Measurements from ENCODE around the gene FOXN1. TPM values are rescaled to one million over a fixed set of nuclear protein-coding genes. Genes with fewer than 3 reads are reported as not detected.
A peak's percentile ranks its signal among the peaks of the same experiment; 100 is the strongest.

The FOXN1 gene
- total RNA-seq, 1 experiment from 2014 or later: not detected

DNA sequence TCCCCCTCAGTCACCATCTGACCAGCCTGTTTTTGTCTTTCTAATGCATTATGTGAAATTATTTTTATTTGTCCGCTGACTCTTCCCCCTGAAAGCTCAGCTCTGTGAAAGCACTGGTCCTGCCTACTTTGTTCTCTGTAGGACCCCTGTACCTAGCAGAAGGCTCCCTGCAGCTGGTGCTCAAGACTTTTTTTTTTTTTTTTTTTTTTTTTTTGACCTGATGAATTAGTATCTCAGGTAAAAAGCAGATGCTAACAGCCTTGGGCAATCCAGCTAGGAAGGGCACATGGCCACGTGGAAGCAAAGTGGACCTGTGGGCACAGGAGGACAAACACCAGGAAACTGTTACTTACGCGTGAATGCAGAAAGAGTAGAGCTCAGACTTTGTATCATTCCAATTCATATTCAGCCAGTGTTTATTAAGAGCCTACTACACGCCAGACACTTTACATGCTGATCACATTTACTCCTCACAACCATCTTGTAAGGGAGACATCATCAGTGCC, 46.9 kb downstream of the FOXN1 start:
- H3K9me3 Mint-ChIP-seq: no peaks in the 10 kb centered on the region
- ATAC-seq: no peak
- H3K27ac Mint-ChIP-seq: peak overlapping the region; percentile 42
- peaks cover 18% of the 10 kb centered on the region for H3K4me1 Mint-ChIP-seq
- ChIA-PET CTCF (interaction anchor here (0.5 to 1.5 kb wide), 4 partner anchors 13 to 94 kb away, joined by 3 to 7 read pairs (median 4); no protein-coding TSS in a partner anchor), POLR2A (interaction anchor here (0.7 to 1.2 kb wide), 2 partner anchors 18 to 24 kb away, joined by 4 to 8 read pairs; partner anchors contain the start of genes ALDOC and PIGS)
- peak overlapping the region; percentile 97 for H3K4me3 Mint-ChIP-seq
- H3K36me3 Mint-ChIP-seq: peaks cover 38% of the 10 kb centered on the region
- DNase-seq (ENCODE audit: low spot score): no peak
- no peaks in the 10 kb centered on the region for H3K27me3 Mint-ChIP-seq (ENCODE audit: low read depth)
- TF ChIP-seq, protein P1, sequence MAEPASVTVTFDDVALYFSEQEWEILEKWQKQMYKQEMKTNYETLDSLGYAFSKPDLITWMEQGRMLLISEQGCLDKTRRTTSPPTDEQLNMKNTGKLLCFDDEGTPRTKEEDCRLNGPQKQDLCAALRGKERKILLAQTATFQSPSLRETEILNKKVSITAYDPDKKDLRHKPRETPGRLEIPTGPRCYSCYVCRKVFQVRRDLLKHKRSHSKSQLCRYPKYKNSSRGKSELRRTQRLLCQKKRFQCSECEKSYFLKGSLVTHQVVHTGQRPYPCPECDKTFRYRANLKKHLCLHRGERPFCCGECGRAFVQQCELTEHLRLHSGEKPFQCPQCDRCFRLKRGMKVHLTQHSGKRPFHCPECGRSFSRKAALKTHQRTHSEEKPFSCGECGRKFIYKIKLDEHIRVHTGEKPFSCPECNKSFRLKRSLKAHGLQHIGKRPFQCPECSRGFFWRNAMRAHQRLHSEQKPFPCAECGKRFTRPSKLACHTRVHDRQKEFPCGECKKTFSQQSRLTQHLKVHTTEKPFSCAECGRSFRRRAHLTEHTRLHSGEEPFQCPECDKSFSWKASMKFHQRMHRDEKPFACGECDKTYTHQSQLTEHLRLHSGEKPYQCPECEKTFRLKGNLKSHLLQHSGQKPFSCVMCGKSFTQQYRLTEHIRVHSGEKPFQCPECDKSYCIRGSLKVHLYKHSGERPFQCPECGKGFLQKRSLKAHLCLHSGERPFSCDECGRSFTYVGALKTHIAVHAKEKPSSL (CRISPR knock-in tag; conservative IDR thresholded peaks at IDR 0.05): no peak
- TF ChIP-seq, protein P2, sequence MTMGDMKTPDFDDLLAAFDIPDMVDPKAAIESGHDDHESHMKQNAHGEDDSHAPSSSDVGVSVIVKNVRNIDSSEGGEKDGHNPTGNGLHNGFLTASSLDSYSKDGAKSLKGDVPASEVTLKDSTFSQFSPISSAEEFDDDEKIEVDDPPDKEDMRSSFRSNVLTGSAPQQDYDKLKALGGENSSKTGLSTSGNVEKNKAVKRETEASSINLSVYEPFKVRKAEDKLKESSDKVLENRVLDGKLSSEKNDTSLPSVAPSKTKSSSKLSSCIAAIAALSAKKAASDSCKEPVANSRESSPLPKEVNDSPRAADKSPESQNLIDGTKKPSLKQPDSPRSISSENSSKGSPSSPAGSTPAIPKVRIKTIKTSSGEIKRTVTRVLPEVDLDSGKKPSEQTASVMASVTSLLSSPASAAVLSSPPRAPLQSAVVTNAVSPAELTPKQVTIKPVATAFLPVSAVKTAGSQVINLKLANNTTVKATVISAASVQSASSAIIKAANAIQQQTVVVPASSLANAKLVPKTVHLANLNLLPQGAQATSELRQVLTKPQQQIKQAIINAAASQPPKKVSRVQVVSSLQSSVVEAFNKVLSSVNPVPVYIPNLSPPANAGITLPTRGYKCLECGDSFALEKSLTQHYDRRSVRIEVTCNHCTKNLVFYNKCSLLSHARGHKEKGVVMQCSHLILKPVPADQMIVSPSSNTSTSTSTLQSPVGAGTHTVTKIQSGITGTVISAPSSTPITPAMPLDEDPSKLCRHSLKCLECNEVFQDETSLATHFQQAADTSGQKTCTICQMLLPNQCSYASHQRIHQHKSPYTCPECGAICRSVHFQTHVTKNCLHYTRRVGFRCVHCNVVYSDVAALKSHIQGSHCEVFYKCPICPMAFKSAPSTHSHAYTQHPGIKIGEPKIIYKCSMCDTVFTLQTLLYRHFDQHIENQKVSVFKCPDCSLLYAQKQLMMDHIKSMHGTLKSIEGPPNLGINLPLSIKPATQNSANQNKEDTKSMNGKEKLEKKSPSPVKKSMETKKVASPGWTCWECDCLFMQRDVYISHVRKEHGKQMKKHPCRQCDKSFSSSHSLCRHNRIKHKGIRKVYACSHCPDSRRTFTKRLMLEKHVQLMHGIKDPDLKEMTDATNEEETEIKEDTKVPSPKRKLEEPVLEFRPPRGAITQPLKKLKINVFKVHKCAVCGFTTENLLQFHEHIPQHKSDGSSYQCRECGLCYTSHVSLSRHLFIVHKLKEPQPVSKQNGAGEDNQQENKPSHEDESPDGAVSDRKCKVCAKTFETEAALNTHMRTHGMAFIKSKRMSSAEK (CRISPR knock-in tag; IDR thresholded peaks at IDR 0.05; ENCODE audit: borderline replicate concordance): no peak

DNA sequence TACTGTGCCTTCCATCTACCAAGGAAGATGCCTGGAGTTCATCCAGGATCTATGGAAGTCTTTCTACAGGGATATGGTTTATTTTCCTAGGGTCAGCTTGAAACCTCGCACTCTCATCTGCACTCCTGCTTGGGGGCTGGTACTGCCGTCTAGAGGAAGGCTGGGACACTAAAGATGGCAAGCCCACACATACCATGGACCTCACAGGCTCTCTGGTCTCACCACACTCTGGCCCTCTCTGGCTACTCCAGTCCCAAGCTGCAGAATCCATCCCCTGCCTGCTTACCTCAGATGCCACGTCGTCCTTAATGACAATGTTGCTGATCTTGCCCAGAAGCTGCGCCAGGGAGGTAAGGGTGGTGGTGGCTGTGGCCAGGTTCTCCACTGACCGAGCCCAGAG, 48.4 kb downstream of the FOXN1 start:
- ChIA-PET CTCF (no interaction called here), POLR2A (no interaction called here)
- ATAC-seq (no peak), DNase-seq (ENCODE audit: low spot score) (no peak)
- Mint-ChIP-seq H3K9me3 (no peaks in the 10 kb centered on the region), H3K36me3 (peaks cover 44% of the 10 kb centered on the region), H3K4me1 (peaks cover 14% of the 10 kb centered on the region), H3K27me3 (ENCODE audit: low read depth) (no peaks in the 10 kb centered on the region), H3K27ac (no peak overlapping the region; the same call in 1 of the 2 replicates), H3K4me3 (no peak overlapping the region)
- TF ChIP-seq NFYB (CRISPR knock-in tag; conservative IDR thresholded peaks at IDR 0.05; ENCODE audit: low read depth) (no peak), MXD4 (CRISPR knock-in tag; IDR thresholded peaks at IDR 0.05; ENCODE audit: borderline replicate concordance) (no peak), CREM (CRISPR knock-in tag; IDR thresholded peaks at IDR 0.05) (no peak), CBFB (CRISPR knock-in tag; IDR thresholded peaks at IDR 0.05; ENCODE audit: low read depth) (no peak), TEAD4 (CRISPR knock-in tag; IDR thresholded peaks at IDR 0.05) (no peak), NR1H2 (CRISPR knock-in tag; IDR thresholded peaks at IDR 0.05) (no peak)
- TF ChIP-seq, protein P3, sequence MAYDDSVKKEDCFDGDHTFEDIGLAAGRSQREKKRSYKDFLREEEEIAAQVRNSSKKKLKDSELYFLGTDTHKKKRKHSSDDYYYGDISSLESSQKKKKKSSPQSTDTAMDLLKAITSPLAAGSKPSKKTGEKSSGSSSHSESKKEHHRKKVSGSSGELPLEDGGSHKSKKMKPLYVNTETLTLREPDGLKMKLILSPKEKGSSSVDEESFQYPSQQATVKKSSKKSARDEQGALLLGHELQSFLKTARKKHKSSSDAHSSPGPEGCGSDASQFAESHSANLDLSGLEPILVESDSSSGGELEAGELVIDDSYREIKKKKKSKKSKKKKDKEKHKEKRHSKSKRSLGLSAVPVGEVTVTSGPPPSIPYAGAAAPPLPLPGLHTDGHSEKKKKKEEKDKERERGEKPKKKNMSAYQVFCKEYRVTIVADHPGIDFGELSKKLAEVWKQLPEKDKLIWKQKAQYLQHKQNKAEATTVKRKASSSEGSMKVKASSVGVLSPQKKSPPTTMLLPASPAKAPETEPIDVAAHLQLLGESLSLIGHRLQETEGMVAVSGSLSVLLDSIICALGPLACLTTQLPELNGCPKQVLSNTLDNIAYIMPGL (CRISPR knock-in tag; IDR thresholded peaks at IDR 0.05): no peak
- TF ChIP-seq, protein P4, sequence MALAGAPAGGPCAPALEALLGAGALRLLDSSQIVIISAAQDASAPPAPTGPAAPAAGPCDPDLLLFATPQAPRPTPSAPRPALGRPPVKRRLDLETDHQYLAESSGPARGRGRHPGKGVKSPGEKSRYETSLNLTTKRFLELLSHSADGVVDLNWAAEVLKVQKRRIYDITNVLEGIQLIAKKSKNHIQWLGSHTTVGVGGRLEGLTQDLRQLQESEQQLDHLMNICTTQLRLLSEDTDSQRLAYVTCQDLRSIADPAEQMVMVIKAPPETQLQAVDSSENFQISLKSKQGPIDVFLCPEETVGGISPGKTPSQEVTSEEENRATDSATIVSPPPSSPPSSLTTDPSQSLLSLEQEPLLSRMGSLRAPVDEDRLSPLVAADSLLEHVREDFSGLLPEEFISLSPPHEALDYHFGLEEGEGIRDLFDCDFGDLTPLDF (CRISPR knock-in tag; IDR thresholded peaks at IDR 0.05): no peak
- TF ChIP-seq, protein P5, sequence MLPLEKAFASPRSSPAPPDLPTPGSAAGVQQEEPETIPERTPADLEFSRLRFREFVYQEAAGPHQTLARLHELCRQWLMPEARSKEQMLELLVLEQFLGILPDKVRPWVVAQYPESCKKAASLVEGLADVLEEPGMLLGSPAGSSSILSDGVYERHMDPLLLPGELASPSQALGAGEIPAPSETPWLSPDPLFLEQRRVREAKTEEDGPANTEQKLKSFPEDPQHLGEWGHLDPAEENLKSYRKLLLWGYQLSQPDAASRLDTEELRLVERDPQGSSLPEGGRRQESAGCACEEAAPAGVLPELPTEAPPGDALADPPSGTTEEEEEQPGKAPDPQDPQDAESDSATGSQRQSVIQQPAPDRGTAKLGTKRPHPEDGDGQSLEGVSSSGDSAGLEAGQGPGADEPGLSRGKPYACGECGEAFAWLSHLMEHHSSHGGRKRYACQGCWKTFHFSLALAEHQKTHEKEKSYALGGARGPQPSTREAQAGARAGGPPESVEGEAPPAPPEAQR (CRISPR knock-in tag; IDR thresholded peaks at IDR 0.05): no peak
- TF ChIP-seq, protein P6, sequence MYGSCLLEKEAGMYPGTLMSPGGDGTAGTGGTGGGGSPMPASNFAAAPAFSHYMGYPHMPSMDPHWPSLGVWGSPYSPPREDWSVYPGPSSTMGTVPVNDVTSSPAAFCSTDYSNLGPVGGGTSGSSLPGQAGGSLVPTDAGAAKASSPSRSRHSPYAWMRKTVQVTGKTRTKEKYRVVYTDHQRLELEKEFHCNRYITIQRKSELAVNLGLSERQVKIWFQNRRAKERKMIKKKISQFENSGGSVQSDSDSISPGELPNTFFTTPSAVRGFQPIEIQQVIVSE (CRISPR knock-in tag; IDR thresholded peaks at IDR 0.05; ENCODE audit: borderline replicate concordance): no peak
- TF ChIP-seq, protein P7, sequence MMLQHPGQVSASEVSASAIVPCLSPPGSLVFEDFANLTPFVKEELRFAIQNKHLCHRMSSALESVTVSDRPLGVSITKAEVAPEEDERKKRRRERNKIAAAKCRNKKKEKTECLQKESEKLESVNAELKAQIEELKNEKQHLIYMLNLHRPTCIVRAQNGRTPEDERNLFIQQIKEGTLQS (CRISPR knock-in tag; conservative IDR thresholded peaks at IDR 0.05): no peak

Data from WTC11 (cell line).